Measurements from ENCODE around the gene GALNT5.
"Not testable (repeated sequence)": the region's sequence is repeated elsewhere in the genome, so short reads cannot be mapped to it uniquely, and the experiment has no call there.

Gene GALNT5

GRCh38 chr2:157250836-157251235 is 6.7 kb upstream of the GALNT5 start:
- no peak for DNase-seq

- no peak for DNase-seq
These were observed 5.6 kb upstream of the GALNT5 start for GRCh38 chr2:157251932-157252331.

GRCh38 chr2:157252529-157252928 is 5.0 kb upstream of the GALNT5 start:
- DNase-seq, result no peak

- DNase-seq, result no peak
These were observed 3.5 kb upstream of the GALNT5 start for GRCh38 chr2:157254041-157254440.

GRCh38 chr2:157255746-157256145 is 1.8 kb upstream of the GALNT5 start:
- DNase-seq, result no peak

GRCh38 chr2:157256626-157257025 is 879 bp upstream of the GALNT5 start:
- peak; percentile 42 to 53 for DNase-seq

GRCh38 chr2:157258520-157259326 is 1.2 kb downstream of the GALNT5 start:
- DNase-seq, result no peak

- no peak for DNase-seq
These were observed 1.9 kb downstream of the GALNT5 start for GRCh38 chr2:157259386-157259785.

- DNase-seq, result no peak
These were observed 2.5 kb downstream of the GALNT5 start for GRCh38 chr2:157259960-157260359.

- DNase-seq, result no peak
These were observed 3.2 kb downstream of the GALNT5 start for GRCh38 chr2:157260533-157261198.

GRCh38 chr2:157261199-157261782 is 3.8 kb downstream of the GALNT5 start:
- peak; percentile 77 for DNase-seq

- DNase-seq, result no peak
These were observed 4.7 kb downstream of the GALNT5 start for GRCh38 chr2:157262248-157262647.

GRCh38 chr2:157264099-157264498 is 6.6 kb downstream of the GALNT5 start:
- no peak for DNase-seq

GRCh38 chr2:157265825-157266224 is 8.3 kb downstream of the GALNT5 start:
- DNase-seq, result no peak

- no peak for DNase-seq
These were observed 10.0 kb downstream of the GALNT5 start for GRCh38 chr2:157267476-157267875.

- no peak for DNase-seq
These were observed 11.6 kb downstream of the GALNT5 start for GRCh38 chr2:157269060-157269459.

GRCh38 chr2:157269922-157270321 is 12.4 kb downstream of the GALNT5 start:
- DNase-seq, result no peak

- no peak for DNase-seq
These were observed 14.2 kb downstream of the GALNT5 start for GRCh38 chr2:157271590-157272203.

GRCh38 chr2:157279311-157279710 is 21.8 kb downstream of the GALNT5 start:
- not testable (repeated sequence) for DNase-seq

GRCh38 chr2:157281316-157281715 is 23.8 kb downstream of the GALNT5 start:
- no peak for DNase-seq

- DNase-seq, result no peak
These were observed 26.0 kb downstream of the GALNT5 start for GRCh38 chr2:157283468-157283867.

- DNase-seq, result no peak
These were observed 29.7 kb downstream of the GALNT5 start for GRCh38 chr2:157287160-157287559.

GRCh38 chr2:157290525-157290924 is 33.0 kb downstream of the GALNT5 start:
- DNase-seq, result no peak

- no peak for DNase-seq
These were observed 33.5 kb downstream of the GALNT5 start for GRCh38 chr2:157291018-157291417.

All from activated T-cell treated with anti-CD3 and anti-CD28 coated beads, Interleukin-2, amount 50 U/mL, for 48 hours (primary cell).